Ishikawa (cell line): Measurements from ENCODE around the gene ZBTB22.

Experiments
- CEBPB ChIP-seq: IDR thresholded peaks from 2 replicates; pipeline ENCODE4 v1.6.1; 2012
- CREB1 ChIP-seq: IDR thresholded peaks from 2 replicates; pipeline ENCODE4 v1.6.1; 2012; ENCODE audit warnings: low read depth
- EGR1 ChIP-seq: IDR thresholded peaks from 2 replicates; pipeline ENCODE4 v1.6.1; 2012
- EP300 ChIP-seq: IDR thresholded peaks from 2 replicates; pipeline ENCODE4 v1.6.1; 2012; ENCODE audit warnings: borderline replicate concordance
- FOXM1 ChIP-seq: IDR thresholded peaks from 2 replicates; pipeline ENCODE4 v1.6.1; 2012; ENCODE audit warnings: low read depth, borderline replicate concordance
- MAX ChIP-seq: IDR thresholded peaks from 2 replicates; pipeline ENCODE4 v1.6.1; 2012
- NFIC ChIP-seq: IDR thresholded peaks from 2 replicates; pipeline ENCODE4 v1.6.1; 2012
- RAD21 ChIP-seq: IDR thresholded peaks from 2 replicates; pipeline ENCODE4 v1.6.1; 2012; ENCODE audit warnings: low read depth
- TAF1 ChIP-seq: IDR thresholded peaks from 2 replicates; pipeline ENCODE4 v1.6.1; 2012; ENCODE audit warnings: low read depth, mild to moderate bottlenecking
- TCF12 ChIP-seq: IDR thresholded peaks from 2 replicates; pipeline ENCODE4 v1.6.1; 2012; ENCODE audit warnings: low read depth
- TEAD4 ChIP-seq: IDR thresholded peaks from 2 replicates; pipeline ENCODE4 v1.6.1; 2012
- YY1 ChIP-seq: IDR thresholded peaks from 2 replicates; pipeline ENCODE4 v1.6.1; 2012; ENCODE audit warnings: low read depth
- ZBTB7A ChIP-seq: IDR thresholded peaks from 2 replicates; pipeline ENCODE4 v1.6.1; 2012; ENCODE audit warnings: low read depth
- TF ChIP-seq, protein P1 (sequence below): IDR thresholded peaks from 2 replicates; pipeline ENCODE4 v1.6.1; 2012
- TF ChIP-seq, protein P2 (sequence below): IDR thresholded peaks from 2 replicates; pipeline ENCODE4 v1.6.1; 2012; ENCODE audit warnings: low read depth, mild to moderate bottlenecking

The ZBTB22 gene

GRCh38 chr6:33277663-33278391 lies 39.7 kb downstream of the ZBTB22 start:
- TF ChIP-seq ZBTB7A, result no peak; the same call in 1 of the 2 replicates
- TF ChIP-seq, protein P1, sequence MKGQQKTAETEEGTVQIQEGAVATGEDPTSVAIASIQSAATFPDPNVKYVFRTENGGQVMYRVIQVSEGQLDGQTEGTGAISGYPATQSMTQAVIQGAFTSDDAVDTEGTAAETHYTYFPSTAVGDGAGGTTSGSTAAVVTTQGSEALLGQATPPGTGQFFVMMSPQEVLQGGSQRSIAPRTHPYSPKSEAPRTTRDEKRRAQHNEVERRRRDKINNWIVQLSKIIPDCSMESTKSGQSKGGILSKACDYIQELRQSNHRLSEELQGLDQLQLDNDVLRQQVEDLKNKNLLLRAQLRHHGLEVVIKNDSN, result no peak
- TF ChIP-seq, protein P2, sequence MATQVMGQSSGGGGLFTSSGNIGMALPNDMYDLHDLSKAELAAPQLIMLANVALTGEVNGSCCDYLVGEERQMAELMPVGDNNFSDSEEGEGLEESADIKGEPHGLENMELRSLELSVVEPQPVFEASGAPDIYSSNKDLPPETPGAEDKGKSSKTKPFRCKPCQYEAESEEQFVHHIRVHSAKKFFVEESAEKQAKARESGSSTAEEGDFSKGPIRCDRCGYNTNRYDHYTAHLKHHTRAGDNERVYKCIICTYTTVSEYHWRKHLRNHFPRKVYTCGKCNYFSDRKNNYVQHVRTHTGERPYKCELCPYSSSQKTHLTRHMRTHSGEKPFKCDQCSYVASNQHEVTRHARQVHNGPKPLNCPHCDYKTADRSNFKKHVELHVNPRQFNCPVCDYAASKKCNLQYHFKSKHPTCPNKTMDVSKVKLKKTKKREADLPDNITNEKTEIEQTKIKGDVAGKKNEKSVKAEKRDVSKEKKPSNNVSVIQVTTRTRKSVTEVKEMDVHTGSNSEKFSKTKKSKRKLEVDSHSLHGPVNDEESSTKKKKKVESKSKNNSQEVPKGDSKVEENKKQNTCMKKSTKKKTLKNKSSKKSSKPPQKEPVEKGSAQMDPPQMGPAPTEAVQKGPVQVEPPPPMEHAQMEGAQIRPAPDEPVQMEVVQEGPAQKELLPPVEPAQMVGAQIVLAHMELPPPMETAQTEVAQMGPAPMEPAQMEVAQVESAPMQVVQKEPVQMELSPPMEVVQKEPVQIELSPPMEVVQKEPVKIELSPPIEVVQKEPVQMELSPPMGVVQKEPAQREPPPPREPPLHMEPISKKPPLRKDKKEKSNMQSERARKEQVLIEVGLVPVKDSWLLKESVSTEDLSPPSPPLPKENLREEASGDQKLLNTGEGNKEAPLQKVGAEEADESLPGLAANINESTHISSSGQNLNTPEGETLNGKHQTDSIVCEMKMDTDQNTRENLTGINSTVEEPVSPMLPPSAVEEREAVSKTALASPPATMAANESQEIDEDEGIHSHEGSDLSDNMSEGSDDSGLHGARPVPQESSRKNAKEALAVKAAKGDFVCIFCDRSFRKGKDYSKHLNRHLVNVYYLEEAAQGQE, result no peak

- TF ChIP-seq CEBPB (peak; percentile 16; the same call in 1 of the 2 replicates), EP300 (peak; percentile 51; the same call in 1 of the 2 replicates), RAD21 (no peak), TEAD4 (peak; percentile 32), EGR1 (peak; percentile 64; the same call in 1 of the 2 replicates), MAX (peak; percentile 75; the same call in 1 of the 2 replicates), TCF12 (peak; percentile 66), TAF1 (no peak), YY1 (peak; percentile 24; the same call in 1 of the 2 replicates), CREB1 (peak; percentile 50; the same call in 1 of the 2 replicates), NFIC (no peak; the same call in 1 of the 2 replicates)
Observed at GRCh38 chr6:33276864-33277662, 40.5 kb downstream of the ZBTB22 start, which contains the start of gene B3GALT4. B3GALT4 (plus strand) TSS chr6:33277123; CDS start chr6:33277420, 297 bp downstream.

DNA sequence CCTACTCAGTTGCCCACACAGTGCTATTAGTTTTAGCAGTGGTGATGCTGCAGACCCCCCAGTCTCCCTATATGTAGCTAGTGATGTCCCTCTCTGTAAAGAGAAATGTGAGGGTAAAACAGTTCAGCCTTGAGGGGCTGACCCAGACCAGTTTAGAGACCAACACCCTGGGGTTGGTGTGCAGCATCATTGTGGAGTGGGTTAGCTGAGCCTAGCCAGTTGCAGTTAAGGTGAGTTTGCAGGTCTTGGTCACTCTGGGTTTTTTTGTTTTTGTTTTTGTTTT lies 41.0 kb downstream of the ZBTB22 start:
- TF ChIP-seq NFIC (no peak), CREB1 (no peak), MAX (no peak), FOXM1 (no peak), TEAD4 (no peak), CEBPB (no peak), ZBTB7A (no peak), RAD21 (no peak), EP300 (no peak)
- TF ChIP-seq, protein P1, result no peak

DNA sequence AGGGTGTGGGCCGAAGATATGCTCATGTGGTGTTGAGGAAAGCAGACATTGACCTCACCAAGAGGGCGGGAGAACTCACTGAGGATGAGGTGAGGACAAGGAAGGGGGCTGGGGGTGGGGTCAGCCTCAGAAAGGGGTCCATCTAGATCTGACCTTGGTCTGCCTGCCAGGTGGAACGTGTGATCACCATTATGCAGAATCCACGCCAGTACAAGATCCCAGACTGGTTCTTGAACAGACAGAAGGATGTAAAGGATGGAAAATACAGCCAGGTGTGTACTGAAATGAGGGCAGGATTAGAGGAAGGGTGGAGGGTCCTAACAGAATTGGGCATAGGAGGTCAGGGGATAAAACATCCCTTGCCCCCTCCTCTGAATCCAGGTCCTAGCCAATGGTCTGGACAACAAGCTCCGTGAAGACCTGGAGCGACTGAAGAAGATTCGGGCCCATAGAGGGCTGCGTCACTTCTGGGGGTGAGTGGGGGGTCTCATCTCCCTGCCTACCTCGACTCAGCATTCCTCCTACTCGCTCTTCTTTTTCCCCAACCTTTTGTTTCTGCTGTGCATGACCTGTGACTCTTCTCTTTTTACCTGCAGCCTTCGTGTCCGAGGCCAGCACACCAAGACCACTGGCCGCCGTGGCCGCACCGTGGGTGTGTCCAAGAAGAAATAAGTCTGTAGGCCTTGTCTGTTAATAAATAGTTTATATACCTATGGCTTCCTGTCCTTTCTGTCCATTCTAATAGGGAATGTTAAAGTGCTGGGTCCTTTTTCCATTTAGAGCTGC lies 41.6 kb downstream of the ZBTB22 start:
- TF ChIP-seq ZBTB7A, result 0 out of 2 replicates have a peak, but pooled peaks have one; percentile 53

DNA sequence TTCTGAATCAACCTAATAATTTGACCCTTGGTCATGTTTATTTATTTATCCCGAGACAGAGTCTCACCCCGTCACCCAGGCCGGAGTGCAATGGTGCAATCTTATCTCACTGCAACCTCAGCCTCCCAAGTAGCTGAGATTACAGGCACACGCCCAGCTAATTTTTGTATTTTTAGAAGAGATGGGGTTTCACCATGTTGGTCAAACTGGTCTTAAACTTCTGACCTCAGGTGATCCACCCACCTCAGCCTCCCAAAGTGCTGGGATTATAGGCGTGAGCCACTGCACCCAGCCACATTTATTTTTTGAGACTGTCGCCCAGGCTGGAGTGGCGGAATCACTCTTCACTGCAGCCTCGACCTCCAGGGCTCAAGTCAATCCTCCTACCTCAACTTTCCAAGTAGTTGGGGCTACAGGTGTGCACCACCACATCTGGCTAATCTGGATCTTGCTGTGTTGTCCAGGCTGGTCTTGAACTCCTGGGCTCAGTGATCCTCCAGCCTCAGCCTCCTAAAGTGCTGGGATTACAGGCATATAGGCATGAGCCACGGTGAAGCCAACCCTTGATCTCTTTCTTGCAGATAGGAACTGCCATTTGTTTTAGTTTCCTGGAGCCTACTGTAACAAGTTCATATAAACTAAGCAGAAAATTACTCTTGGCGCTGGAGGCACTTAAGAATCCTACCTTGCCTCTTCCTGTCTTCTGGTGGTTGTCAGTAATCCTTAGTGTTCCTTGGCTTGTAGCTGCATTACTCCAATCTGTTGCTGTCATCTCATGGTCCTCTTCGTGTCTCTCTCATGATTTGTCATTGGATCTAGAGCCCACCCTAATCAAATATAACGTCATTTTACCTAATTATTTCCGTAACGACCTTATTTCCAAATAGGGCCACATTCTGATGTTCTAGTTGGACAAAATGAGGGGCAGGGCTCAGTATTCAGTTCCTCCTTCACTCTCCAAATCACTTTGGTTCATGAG lies 43.3 kb downstream of the ZBTB22 start:
- TF ChIP-seq RAD21, result no peak
- TF ChIP-seq TCF12, result no peak
- no peak for TF ChIP-seq TAF1
- no peak for TF ChIP-seq EP300
- TF ChIP-seq EGR1, result no peak
- no peak for TF ChIP-seq YY1
- TF ChIP-seq TEAD4, result no peak
- TF ChIP-seq, protein P1, result no peak
- no peak for TF ChIP-seq FOXM1
- TF ChIP-seq, protein P2, result no peak
- no peak for TF ChIP-seq MAX
- no peak for TF ChIP-seq NFIC
